Mesodermal cell (in vitro differentiated cells): ENCODE data around the gene MXD1.
A peak's percentile ranks its signal among the peaks of the same experiment; 100 is the strongest.

ENCODE experiments used
- H3K27ac ChIP-seq: 2 replicates; pipeline ENCODE4 v1.7.0; 2013; ENCODE audit warnings: mild to moderate bottlenecking, low read depth, low read length, moderate library complexity; ENCODE audit not compliant: severe bottlenecking
- H3K36me3 ChIP-seq: 2 replicates; pipeline ENCODE4 v1.7.1; 2013; ENCODE audit warnings: mild to moderate bottlenecking, low read length, moderate library complexity; ENCODE audit not compliant: control insufficient read depth, insufficient read depth
- H3K4me1 ChIP-seq: one replicate; pipeline ENCODE4 v1.7.1; 2013; ENCODE audit warnings: mild to moderate bottlenecking, low read length; ENCODE audit not compliant: insufficient read depth, control insufficient read depth, poor library complexity, severe bottlenecking
- H3K4me3 ChIP-seq: 2 replicates; pipeline ENCODE4 v1.7.0; 2013; ENCODE audit warnings: low read length, control low read depth, mild to moderate bottlenecking; ENCODE audit not compliant: insufficient read depth, poor library complexity, severe bottlenecking; ENCODE audit errors: extremely low read depth
- H3K9me3 ChIP-seq: 2 replicates; pipeline ENCODE4 v1.7.1; 2013; ENCODE audit warnings: mild to moderate bottlenecking, low read length, moderate library complexity; ENCODE audit not compliant: control insufficient read depth
- WGBS, 2 experiments: methylation state at CpG; one replicate each; pipeline ENCODE4 v1.1.5; 2013; ENCODE audit warnings: missing lambda C conversion rate in 2 of 2; ENCODE audit not compliant: insufficient coverage in 2 of 2; 5-methylcytosine and 5-hydroxymethylcytosine counted together

The MXD1 gene

GRCh38 chr2:69911985-69912563, 2.8 kb upstream of the MXD1 start:
- WGBS, 2 experiments, result no CpG with 5 or more reads among the region's 2 CpGs
- Histone ChIP-seq H3K9me3 (no peaks in the 10 kb centered on the region), H3K4me1 (no peaks in the 10 kb centered on the region), H3K27ac (no peak overlapping the region), H3K4me3 (no peak overlapping the region), H3K36me3 (peaks cover 29% of the 10 kb centered on the region)

GRCh38 chr2:69914164-69914949, 552 bp upstream of the MXD1 start:
- H3K27ac ChIP-seq, result peak overlapping the region; percentile 98
- peaks cover 6% of the 10 kb centered on the region for H3K36me3 ChIP-seq
- 0% methylated on average over 46 to 56 of the region's 56 CpGs for WGBS, 2 experiments
- H3K4me3 ChIP-seq, result peak overlapping the region; percentile 91
- no peaks in the 10 kb centered on the region for H3K9me3 ChIP-seq
- no peaks in the 10 kb centered on the region for H3K4me1 ChIP-seq

GRCh38 chr2:69916106-69916505, 1.2 kb downstream of the MXD1 start:
- Histone ChIP-seq H3K9me3 (no peaks in the 10 kb centered on the region), H3K4me3 (peak overlapping the region; percentile 91), H3K4me1 (no peaks in the 10 kb centered on the region), H3K36me3 (no peaks in the 10 kb centered on the region), H3K27ac (no peak overlapping the region)
- whole genome bisulfite sequencing, 2 experiments, result 80% methylated on average over 1 of the region's 2 CpGs; no CpG with 5 or more reads in 1 of the 2 experiments

GRCh38 chr2:69917852-69918251, 2.9 kb downstream of the MXD1 start:
- H3K27ac ChIP-seq, result no peak overlapping the region
- no peaks in the 10 kb centered on the region for H3K9me3 ChIP-seq
- H3K4me1 ChIP-seq, result no peaks in the 10 kb centered on the region
- no peak overlapping the region for H3K4me3 ChIP-seq
- H3K36me3 ChIP-seq, result peaks cover 13% of the 10 kb centered on the region
- 0 to 64% methylated on average over 1 to 2 of the region's 3 CpGs for WGBS, 2 experiments

- Histone ChIP-seq H3K9me3 (no peaks in the 10 kb centered on the region), H3K4me3 (no peak overlapping the region), H3K4me1 (no peaks in the 10 kb centered on the region), H3K27ac (no peak overlapping the region), H3K36me3 (peaks cover 13% of the 10 kb centered on the region)
- 0% methylated on average over 1 to 2 of the region's 3 CpGs for WGBS, 2 experiments
These were observed 3.5 kb downstream of the MXD1 start for GRCh38 chr2:69918401-69918800.

- 96% methylated on average over 3 of the region's 3 CpGs for WGBS, 2 experiments
- H3K27ac ChIP-seq, result no peak overlapping the region
- no peaks in the 10 kb centered on the region for H3K9me3 ChIP-seq
- H3K4me1 ChIP-seq, result no peaks in the 10 kb centered on the region
- H3K4me3 ChIP-seq, result no peak overlapping the region
- peaks cover 21% of the 10 kb centered on the region for H3K36me3 ChIP-seq
These were observed 8.2 kb downstream of the MXD1 start for GRCh38 chr2:69923116-69923515.

- Histone ChIP-seq H3K4me1 (peaks cover 3% of the 10 kb centered on the region), H3K4me3 (no peak overlapping the region), H3K36me3 (peaks cover 23% of the 10 kb centered on the region), H3K27ac (no peak overlapping the region), H3K9me3 (no peaks in the 10 kb centered on the region)
- 0% methylated on average over 1 of the region's 3 CpGs; no CpG with 5 or more reads in 1 of the 2 experiments for WGBS, 2 experiments
These were observed 12.1 kb downstream of the MXD1 start for GRCh38 chr2:69926849-69927515.

GRCh38 chr2:69931832-69932595, 17.1 kb downstream of the MXD1 start:
- WGBS, 2 experiments, result 89 to 90% methylated on average over 7 of the region's 7 CpGs
- Histone ChIP-seq H3K9me3 (no peaks in the 10 kb centered on the region), H3K4me3 (no peak overlapping the region), H3K36me3 (peaks cover 30% of the 10 kb centered on the region), H3K27ac (no peak overlapping the region), H3K4me1 (peaks cover 19% of the 10 kb centered on the region)

GRCh38 chr2:69932596-69932922, 17.6 kb downstream of the MXD1 start:
- peaks cover 36% of the 10 kb centered on the region for H3K36me3 ChIP-seq
- H3K9me3 ChIP-seq, result no peaks in the 10 kb centered on the region
- H3K27ac ChIP-seq, result no peak overlapping the region
- H3K4me1 ChIP-seq, result peaks cover 25% of the 10 kb centered on the region
- H3K4me3 ChIP-seq, result no peak overlapping the region
- 100% methylated on average over 1 of the region's 1 CpG for WGBS, 2 experiments

GRCh38 chr2:69933254-69933828, 18.4 kb downstream of the MXD1 start:
- H3K27ac ChIP-seq, result no peak overlapping the region
- peaks cover 41% of the 10 kb centered on the region for H3K36me3 ChIP-seq
- no peaks in the 10 kb centered on the region for H3K9me3 ChIP-seq
- H3K4me1 ChIP-seq, result peaks cover 25% of the 10 kb centered on the region
- no peak overlapping the region for H3K4me3 ChIP-seq
